Thoracic aorta (tissue), 2 donors: ENCODE results near the gene EPS8L1. TPM values are rescaled to one million over a fixed set of nuclear protein-coding genes. Genes with fewer than 3 reads are reported as not detected.
"Not testable (repeated sequence)": the region's sequence is repeated elsewhere in the genome, so short reads cannot be mapped to it uniquely, and the experiment has no call there.

ENCODE experiments used
- ATAC-seq: fragments of 150-250 bp; one replicate; pipeline ENCODE4 v1.8.0; 2017; ENCODE audit warnings: low read depth; ENCODE audit not compliant: insufficient number of reproducible peaks, low FRiP score
- DNase-seq: peaks from one replicate; pipeline ENCODE4 v3.0.0-alpha.2; 2020; ENCODE audit warnings: low spot score
- H3K27ac ChIP-seq, 2 donors: fragments of 200-600 bp; sonication (generic); 1 replicate in 1 of 2; 2 replicates in 1 of 2; pipeline ENCODE4 v1.5.1; 2016; ENCODE audit warnings: mild to moderate bottlenecking in 2 of 2, moderate library complexity in 2 of 2
- H3K27me3 ChIP-seq: fragments of 200-600 bp; sonication (generic); replicated peaks from 2 replicates; pipeline ENCODE4 v1.6.0; 2016; ENCODE audit warnings: mild to moderate bottlenecking; ENCODE audit not compliant: insufficient read depth
- H3K36me3 ChIP-seq: fragments of 200-600 bp; sonication (generic); one replicate; pipeline ENCODE4 v1.5.1; 2016
- H3K4me1 ChIP-seq, 2 donors: fragments of 200-600 bp; sonication (generic); 1 replicate in 1 of 2; 2 replicates in 1 of 2; pipeline versions ENCODE4 v1.5.1 to v1.6.0; 2016; ENCODE audit warnings: low read depth in 2 of 2, mild to moderate bottlenecking in 1 of 2; ENCODE audit not compliant: control insufficient read depth in 1 of 2
- H3K4me3 ChIP-seq: fragments of 200-600 bp; sonication (generic); 2 replicates; pipeline ENCODE4 v1.5.1; 2016; ENCODE audit warnings: mild to moderate bottlenecking
- H3K9me3 ChIP-seq: fragments of 200-600 bp; sonication (generic); 2 replicates; pipeline ENCODE4 v1.5.1; 2016
- total RNA-seq, 2 donors: library from RNA; depleted of rRNA; stranded (reverse); fragments of >200 nt; gene quantifications; one replicate each; pipeline versions ENCODE4 v1.1.0 to v1.2.3, GENCODE V29; 2016
- TF ChIP-seq, protein P1 (sequence below): fragments of 200-600 bp; sonication (generic); IDR thresholded peaks from one replicate; pipeline ENCODE4 v1.5.1; 2019; ENCODE audit warnings: antibody characterized with exemption

The EPS8L1 gene
- total RNA-seq, 2 donors from 2014 or later: 5.4 to 16.3 TPM

- DNase-seq (no peak), ATAC-seq (no peak)
- H3K27me3 ChIP-seq: no peaks in the 10 kb centered on the region
- TF ChIP-seq, protein P1, sequence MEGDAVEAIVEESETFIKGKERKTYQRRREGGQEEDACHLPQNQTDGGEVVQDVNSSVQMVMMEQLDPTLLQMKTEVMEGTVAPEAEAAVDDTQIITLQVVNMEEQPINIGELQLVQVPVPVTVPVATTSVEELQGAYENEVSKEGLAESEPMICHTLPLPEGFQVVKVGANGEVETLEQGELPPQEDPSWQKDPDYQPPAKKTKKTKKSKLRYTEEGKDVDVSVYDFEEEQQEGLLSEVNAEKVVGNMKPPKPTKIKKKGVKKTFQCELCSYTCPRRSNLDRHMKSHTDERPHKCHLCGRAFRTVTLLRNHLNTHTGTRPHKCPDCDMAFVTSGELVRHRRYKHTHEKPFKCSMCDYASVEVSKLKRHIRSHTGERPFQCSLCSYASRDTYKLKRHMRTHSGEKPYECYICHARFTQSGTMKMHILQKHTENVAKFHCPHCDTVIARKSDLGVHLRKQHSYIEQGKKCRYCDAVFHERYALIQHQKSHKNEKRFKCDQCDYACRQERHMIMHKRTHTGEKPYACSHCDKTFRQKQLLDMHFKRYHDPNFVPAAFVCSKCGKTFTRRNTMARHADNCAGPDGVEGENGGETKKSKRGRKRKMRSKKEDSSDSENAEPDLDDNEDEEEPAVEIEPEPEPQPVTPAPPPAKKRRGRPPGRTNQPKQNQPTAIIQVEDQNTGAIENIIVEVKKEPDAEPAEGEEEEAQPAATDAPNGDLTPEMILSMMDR: no peak
- no peaks in the 10 kb centered on the region for H3K4me1 ChIP-seq
- H3K4me3 ChIP-seq: no peak overlapping the region
- H3K9me3 ChIP-seq: no peaks in the 10 kb centered on the region
- H3K36me3 ChIP-seq: peaks cover 47% of the 10 kb centered on the region
- no peak overlapping the region for H3K27ac ChIP-seq
Observed at GRCh38 chr19:55053735-55054134, 21.9 kb upstream of the EPS8L1 start.

GRCh38 chr19:55056827-55057226 lies 18.8 kb upstream of the EPS8L1 start:
- peaks cover 41% of the 10 kb centered on the region for H3K36me3 ChIP-seq
- TF ChIP-seq, protein P1: no peak
- peaks cover 0 to 2% of the 10 kb centered on the region in 2 donors for H3K4me1 ChIP-seq
- no peak for ATAC-seq
- H3K4me3 ChIP-seq: no peak overlapping the region
- no peak for DNase-seq
- no peaks in the 10 kb centered on the region for H3K9me3 ChIP-seq
- no peaks in the 10 kb centered on the region for H3K27me3 ChIP-seq
- H3K27ac ChIP-seq: no peak overlapping the region

- ATAC-seq (no peak), DNase-seq (no peak)
- no peak overlapping the region for H3K27ac ChIP-seq
- TF ChIP-seq, protein P1: no peak
- H3K36me3 ChIP-seq: peaks cover 30% of the 10 kb centered on the region
- H3K9me3 ChIP-seq: no peaks in the 10 kb centered on the region
- H3K27me3 ChIP-seq: no peaks in the 10 kb centered on the region
- H3K4me3 ChIP-seq: no peak overlapping the region
- peaks cover 3 to 10% of the 10 kb centered on the region in 2 donors for H3K4me1 ChIP-seq
Observed at GRCh38 chr19:55058781-55059610, 16.7 kb upstream of the EPS8L1 start.

- H3K9me3 ChIP-seq, ATAC-seq, H3K27ac ChIP-seq, H3K27me3 ChIP-seq, H3K4me1 ChIP-seq, H3K4me3 ChIP-seq, DNase-seq: not testable (repeated sequence)
- peaks cover 24% of the 10 kb centered on the region for H3K36me3 ChIP-seq
Observed at GRCh38 chr19:55060287-55060686, 15.4 kb upstream of the EPS8L1 start.

DNA sequence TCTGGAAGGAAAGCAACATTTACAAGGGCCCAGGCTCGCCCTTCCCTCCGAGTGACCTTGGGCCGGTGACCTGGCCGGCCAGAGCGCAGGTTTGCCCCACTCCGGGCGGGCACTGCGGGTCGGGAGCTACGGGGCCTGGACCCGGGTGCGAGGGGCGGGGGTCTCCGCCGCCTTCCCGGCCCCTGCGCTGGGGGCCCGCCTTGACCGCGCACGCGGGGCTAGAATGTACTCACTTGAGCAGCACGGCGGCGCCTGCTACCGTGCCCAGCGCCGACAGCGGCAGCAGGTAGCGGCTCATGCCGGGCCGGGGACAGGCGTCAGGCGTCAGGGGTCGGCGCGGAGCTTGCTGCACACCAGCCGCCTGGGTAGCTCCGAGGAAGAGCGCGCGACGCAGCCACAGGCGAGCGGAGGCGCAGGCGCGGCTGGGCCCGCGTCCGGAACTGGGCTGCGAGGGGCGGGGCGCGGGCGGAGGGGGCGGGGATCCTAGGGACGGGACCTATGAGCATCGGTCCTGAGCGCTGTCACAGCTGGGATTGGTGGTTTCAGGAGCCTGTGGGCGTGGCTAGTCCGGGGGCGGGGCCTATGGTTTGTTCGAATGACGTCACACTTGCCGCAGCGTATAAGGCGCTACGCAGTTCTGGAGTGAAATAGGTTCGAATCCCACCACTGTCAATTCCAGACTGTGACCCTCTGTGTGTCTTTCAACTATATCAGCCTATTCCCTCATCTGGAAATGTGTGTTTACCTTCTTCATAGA lies 12.8 kb upstream of the EPS8L1 start, which contains the start of gene RDH13:
Gene RDH13 (minus strand): TSS at position 414 of the 757 bp plus-strand sequence. CDS start 116 bp downstream, at position 298.
- H3K27ac ChIP-seq: peak within 1 kb of the TSS; percentile 55 to 70
- peaks cover 3 to 10% of the 10 kb centered on the region in 2 donors for H3K4me1 ChIP-seq
- ATAC-seq (peak; percentile 92), DNase-seq (peak; percentile 94)
- H3K36me3 ChIP-seq: peaks cover 8% of the 10 kb centered on the region
- H3K9me3 ChIP-seq: no peaks in the 10 kb centered on the region
- no peaks in the 10 kb centered on the region for H3K27me3 ChIP-seq
- H3K4me3 ChIP-seq: peak within 1 kb of the TSS; percentile 91
- TF ChIP-seq, protein P1: no peak
